ENCODE results near the gene PEX6.
"Not testable (repeated sequence)": the region's sequence is repeated elsewhere in the genome, so short reads cannot be mapped to it uniquely, and the experiment has no call there.

The PEX6 gene

DNA sequence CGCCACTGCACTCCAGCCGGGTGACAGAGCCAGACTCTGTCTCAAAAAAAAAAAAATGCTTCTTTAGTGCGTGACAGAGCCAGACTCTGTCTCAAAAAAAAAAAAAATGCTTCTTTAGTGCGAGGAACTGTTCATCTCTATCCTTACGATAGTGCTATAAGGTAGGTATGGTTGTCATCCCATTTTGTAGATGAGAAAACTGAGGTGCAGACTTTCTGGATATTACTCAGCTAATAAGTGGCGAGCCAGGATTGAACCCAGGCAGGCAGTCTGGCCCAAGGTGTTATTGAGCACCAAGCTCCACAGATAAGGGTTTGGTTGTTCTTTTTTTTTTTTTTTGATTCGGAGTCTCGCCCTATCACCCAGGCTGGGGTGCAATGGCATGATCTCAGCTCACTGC is 22.9 kb upstream of the PEX6 start:
- no peak overlapping the region for H3K4me3 ChIP-seq (ENCODE audit: low read depth, low read length)
- DNase-seq (ENCODE audit: low read depth), result no peak
- TF ChIP-seq, protein P1, sequence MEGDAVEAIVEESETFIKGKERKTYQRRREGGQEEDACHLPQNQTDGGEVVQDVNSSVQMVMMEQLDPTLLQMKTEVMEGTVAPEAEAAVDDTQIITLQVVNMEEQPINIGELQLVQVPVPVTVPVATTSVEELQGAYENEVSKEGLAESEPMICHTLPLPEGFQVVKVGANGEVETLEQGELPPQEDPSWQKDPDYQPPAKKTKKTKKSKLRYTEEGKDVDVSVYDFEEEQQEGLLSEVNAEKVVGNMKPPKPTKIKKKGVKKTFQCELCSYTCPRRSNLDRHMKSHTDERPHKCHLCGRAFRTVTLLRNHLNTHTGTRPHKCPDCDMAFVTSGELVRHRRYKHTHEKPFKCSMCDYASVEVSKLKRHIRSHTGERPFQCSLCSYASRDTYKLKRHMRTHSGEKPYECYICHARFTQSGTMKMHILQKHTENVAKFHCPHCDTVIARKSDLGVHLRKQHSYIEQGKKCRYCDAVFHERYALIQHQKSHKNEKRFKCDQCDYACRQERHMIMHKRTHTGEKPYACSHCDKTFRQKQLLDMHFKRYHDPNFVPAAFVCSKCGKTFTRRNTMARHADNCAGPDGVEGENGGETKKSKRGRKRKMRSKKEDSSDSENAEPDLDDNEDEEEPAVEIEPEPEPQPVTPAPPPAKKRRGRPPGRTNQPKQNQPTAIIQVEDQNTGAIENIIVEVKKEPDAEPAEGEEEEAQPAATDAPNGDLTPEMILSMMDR (IDR thresholded peaks at IDR 0.05; ENCODE audit: low read depth, low read length, missing control alignments), result no peak

- DNase-seq (ENCODE audit: low read depth); H3K4me3 ChIP-seq (ENCODE audit: low read depth, low read length): not testable (repeated sequence)
Observed at GRCh38 chr6:42998205-42998604, 19.2 kb upstream of the PEX6 start.

DNA sequence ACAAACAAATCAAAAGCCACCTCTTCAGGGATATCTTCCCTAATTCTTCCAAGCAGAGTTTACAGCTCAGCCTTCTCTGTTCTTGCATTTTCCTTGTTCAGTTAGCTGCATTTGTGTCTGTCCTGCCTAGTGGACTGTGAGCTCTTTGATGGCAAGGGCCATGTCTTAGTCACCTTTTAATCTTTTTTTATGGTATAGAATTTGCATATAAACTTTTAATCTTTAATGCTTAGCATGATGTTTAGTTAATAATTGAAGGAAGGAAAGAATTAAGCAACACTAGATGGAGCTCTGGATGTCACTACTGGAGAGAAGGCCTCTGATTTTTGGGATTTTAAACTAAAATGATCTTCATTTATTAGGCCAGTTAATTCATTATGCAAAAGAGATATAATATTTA is 17.5 kb upstream of the PEX6 start:
- no peak overlapping the region for H3K4me3 ChIP-seq (ENCODE audit: low read depth, low read length)
- TF ChIP-seq, protein P1 (IDR thresholded peaks at IDR 0.05; ENCODE audit: low read depth, low read length, missing control alignments), result no peak
- no peak for DNase-seq (ENCODE audit: low read depth)

GRCh38 chr6:42993445-42993844 is 14.5 kb upstream of the PEX6 start:
- DNase-seq (ENCODE audit: low read depth), result no peak
- H3K4me3 ChIP-seq (ENCODE audit: low read depth, low read length), result no peak overlapping the region
- TF ChIP-seq, protein P1 (IDR thresholded peaks at IDR 0.05; ENCODE audit: low read depth, low read length, missing control alignments), result no peak

DNA sequence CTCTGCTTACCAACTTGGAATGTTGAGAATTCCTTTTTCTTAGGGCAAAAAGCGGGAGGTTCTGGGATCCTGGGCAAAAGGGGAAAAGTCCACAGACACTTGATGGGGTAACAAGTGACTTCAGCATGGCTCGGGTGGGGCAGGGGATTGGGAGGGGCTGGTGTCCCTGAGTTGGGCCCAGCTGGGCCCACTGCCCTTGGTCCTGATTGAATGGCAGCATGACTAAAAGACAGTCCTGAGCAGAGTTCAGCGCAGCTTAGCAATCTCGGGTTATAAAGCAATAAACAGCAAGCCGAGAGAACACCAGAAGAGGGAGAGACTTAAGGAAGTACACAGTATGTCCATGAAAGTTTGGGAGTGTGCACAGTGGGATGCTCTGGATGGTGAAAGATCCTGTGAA is 10.9 kb upstream of the PEX6 start:
- DNase-seq (ENCODE audit: low read depth), result no peak
- TF ChIP-seq, protein P1 (IDR thresholded peaks at IDR 0.05; ENCODE audit: low read depth, low read length, missing control alignments), result no peak
- H3K4me3 ChIP-seq (ENCODE audit: low read depth, low read length), result no peak overlapping the region

DNA sequence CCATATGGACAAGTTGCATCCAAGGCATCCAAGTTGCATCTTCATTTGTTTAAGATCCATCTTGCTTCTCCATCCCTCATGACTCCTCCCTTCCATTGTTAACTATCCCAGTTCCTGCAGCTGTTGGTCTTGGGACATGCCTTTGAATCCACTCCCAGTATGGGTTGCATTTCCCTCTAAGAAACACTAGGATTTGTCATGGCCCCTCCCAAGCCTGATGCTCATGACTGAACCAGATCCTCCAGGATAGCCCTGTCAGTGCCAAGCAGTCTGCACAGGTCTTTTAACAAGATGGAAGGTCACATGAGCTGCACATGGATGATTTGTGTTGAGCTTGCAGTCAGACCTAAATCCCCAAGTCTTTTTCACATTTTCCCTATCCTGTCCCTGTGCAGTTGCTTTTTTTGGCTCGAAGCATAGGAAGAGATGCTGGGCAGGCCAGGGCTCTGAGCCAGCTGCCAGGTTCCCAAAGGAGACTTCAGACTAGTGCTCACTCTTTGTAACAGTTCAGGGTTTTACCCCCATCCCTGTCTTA is 9.6 kb upstream of the PEX6 start:
- DNase-seq (ENCODE audit: low read depth), result no peak

DNA sequence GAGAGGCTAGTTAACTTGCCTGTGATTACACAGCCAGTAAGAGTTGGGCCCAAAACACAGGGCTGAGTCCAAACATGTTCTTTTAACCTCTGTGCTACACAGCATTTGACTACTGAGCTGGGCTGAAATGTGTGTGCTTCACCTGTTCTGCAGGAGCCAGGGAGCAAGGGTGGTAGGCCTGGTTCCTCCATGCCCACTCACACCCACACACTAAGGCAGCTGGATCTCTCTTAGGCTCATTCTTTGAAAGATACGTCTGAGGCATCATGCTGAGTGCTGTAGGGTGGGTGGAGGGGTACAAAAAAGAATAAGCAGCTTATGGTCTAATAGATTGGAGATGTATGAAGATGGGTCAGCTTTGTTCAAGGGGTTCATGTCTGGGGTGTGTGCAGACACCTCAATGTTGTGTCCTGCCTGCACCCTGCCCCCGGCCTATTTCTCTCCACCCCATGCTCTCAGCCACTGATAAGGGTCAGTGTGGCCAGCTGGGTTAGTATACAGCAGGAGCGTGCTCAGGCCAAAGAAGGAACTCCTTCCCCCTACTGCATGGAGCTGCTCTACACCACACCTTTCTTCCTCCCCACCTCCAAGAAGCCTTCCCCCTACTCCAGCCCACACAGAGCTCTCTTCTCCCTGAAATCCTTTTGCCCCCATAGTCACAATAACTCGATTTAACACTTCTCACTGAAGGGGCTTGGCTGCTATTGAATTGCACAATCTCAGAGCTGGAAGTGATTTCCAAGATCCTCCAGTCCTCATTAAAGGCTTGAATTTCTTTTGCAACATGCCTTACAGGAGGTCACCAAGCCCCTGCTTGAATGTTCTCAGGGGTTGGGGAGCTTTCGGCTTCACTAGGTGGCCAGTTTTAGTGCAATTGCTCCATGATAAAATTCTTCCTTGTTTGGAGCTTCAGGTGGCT is 8.8 kb upstream of the PEX6 start:
- no peak for DNase-seq (ENCODE audit: low read depth)
- TF ChIP-seq, protein P1 (IDR thresholded peaks at IDR 0.05; ENCODE audit: low read depth, low read length, missing control alignments), result no peak
- H3K4me3 ChIP-seq (ENCODE audit: low read depth, low read length), result no peak overlapping the region

More for the DNA sequence above, 9.6 kb upstream of the PEX6 start:
- TF ChIP-seq, protein P1 (IDR thresholded peaks at IDR 0.05; ENCODE audit: low read depth, low read length, missing control alignments), result no peak
- H3K4me3 ChIP-seq (ENCODE audit: low read depth, low read length), result no peak overlapping the region
